ENCODE data around the gene IGFL4.

Gene IGFL4

GRCh38 chr19:45995715-45996385 lies 45.0 kb downstream of the IGFL4 start:
- in situ Hi-C loops (cut with MboI; ENCODE audit: low sequenced_read_pairs), result no loop called here

- in situ Hi-C loops (cut with MboI; ENCODE audit: low sequenced_read_pairs), result no loop called here
These were observed 45.6 kb downstream of the IGFL4 start, which contains the start of gene CCDC61 for GRCh38 chr19:45994998-45995714. Gene CCDC61 (plus strand): TSS chr19:45995467. CDS start chr19:46003019, 7,552 bp downstream.

GRCh38 chr19:45994456-45994997 lies 46.3 kb downstream of the IGFL4 start:
- in situ Hi-C loops (cut with MboI; ENCODE audit: low sequenced_read_pairs), result no loop called here

GRCh38 chr19:45990113-45990728 lies 50.6 kb downstream of the IGFL4 start:
- in situ Hi-C loops (cut with MboI; ENCODE audit: low sequenced_read_pairs), result no loop called here

Measured in HL-60/S4 treated with phorbol 12-myristate 13-acetate at 8.2 ng/mL for 4 days and 3 days (cell line).